Measurements from ENCODE around the gene TRIM45. TPM values are rescaled to one million over a fixed set of nuclear protein-coding genes. Genes with fewer than 3 reads are reported as not detected.
"Not testable (repeated sequence)": the region's sequence is repeated elsewhere in the genome, so short reads cannot be mapped to it uniquely, and the experiment has no call there.

TRIM45 gene
- total and polyA plus RNA-seq, 3 donors from 2014 or later: 12.3 to 21.6 (median 19.4) TPM

DNA sequence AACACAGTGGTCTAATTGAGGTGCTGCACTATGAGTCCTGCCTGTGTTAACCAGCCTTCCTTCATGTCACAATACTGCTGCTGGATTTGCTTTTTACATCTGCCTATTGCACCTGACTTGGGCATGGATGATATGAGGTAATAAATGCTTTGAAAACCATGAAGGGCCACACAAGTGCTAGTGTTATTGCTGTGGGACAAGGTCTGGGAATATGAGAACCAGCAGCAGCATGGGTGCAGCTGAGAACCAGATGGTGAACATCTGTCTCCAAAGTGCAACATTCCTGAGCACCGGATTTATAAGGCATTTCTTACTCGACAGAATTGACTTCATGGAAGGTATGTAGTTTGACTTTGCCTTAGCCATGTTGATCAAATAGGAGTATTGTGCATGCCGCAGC, 16.6 kb downstream of the TRIM45 start:
- WGBS, 2 donors: 76 to 87% methylated on average over 3 of the region's 3 CpGs

DNA sequence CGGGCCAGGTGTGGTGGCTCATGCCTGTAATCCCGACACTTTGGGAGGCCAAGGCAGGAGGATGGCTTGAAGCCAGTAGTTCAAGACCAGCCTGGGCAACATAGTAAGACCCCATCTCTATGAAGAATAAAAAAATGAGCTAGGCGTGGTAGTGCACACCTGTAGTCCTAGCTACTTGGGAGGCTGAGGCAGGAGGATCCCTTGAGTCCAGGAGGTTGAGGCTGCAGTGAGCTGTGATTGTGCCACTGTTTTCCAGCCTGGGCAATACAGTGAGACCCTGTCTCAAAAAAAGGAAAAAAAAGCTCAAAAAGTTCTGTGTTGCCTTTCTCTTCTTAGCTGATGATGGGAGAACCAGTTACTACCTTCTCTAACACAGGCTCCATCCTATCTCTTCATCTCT, 19.7 kb downstream of the TRIM45 start:
- H3K36me3 ChIP-seq (ENCODE audit: low read depth, missing control alignments); H3K27me3 ChIP-seq; H3K9me3 ChIP-seq; H3K4me3 ChIP-seq; H3K4me1 ChIP-seq; DNase-seq; H3K27ac ChIP-seq; intact Hi-C loops (cut with DNase I; ENCODE audit: low total_unique reads): not testable (repeated sequence)
- WGBS, 2 donors: 98 to 100% methylated on average over 3 of the region's 3 CpGs

More for the DNA sequence above, 16.6 kb downstream of the TRIM45 start:
- no peaks in the 10 kb centered on the region for H3K4me1 ChIP-seq
- H3K36me3 ChIP-seq (ENCODE audit: low read depth, missing control alignments): no peaks in the 10 kb centered on the region
- intact Hi-C loops (cut with DNase I; ENCODE audit: low total_unique reads): no loop called here
- DNase-seq: no peak
- H3K27ac ChIP-seq: no peak overlapping the region
- no peaks in the 10 kb centered on the region for H3K9me3 ChIP-seq
- no peak overlapping the region for H3K4me3 ChIP-seq
- H3K27me3 ChIP-seq: no peaks in the 10 kb centered on the region
- TF ChIP-seq, protein P1, sequence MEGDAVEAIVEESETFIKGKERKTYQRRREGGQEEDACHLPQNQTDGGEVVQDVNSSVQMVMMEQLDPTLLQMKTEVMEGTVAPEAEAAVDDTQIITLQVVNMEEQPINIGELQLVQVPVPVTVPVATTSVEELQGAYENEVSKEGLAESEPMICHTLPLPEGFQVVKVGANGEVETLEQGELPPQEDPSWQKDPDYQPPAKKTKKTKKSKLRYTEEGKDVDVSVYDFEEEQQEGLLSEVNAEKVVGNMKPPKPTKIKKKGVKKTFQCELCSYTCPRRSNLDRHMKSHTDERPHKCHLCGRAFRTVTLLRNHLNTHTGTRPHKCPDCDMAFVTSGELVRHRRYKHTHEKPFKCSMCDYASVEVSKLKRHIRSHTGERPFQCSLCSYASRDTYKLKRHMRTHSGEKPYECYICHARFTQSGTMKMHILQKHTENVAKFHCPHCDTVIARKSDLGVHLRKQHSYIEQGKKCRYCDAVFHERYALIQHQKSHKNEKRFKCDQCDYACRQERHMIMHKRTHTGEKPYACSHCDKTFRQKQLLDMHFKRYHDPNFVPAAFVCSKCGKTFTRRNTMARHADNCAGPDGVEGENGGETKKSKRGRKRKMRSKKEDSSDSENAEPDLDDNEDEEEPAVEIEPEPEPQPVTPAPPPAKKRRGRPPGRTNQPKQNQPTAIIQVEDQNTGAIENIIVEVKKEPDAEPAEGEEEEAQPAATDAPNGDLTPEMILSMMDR (IDR thresholded peaks at IDR 0.05): no peak
- TF ChIP-seq POLR2A (IDR thresholded peaks at IDR 0.05): no peak

DNA sequence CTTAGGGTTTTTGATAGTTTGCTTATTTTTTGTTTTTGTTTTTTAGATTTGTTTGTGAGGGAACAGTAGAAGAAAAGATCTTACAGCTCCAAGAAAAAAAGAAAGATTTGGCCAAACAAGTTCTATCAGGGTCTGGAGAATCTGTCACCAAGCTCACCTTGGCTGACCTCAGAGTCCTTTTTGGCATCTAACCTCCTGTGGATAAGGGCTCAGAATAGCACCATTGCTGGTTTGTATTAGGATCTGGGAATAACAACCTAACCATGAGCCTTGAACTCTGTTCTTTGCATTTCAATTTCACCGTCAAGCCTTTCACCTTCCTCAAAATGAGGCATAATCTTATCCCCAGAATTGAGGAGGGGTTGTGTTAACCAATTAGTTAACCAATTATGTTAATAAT, 20.2 kb downstream of the TRIM45 start:
- Histone ChIP-seq H3K27me3 (no peaks in the 10 kb centered on the region), H3K4me1 (no peaks in the 10 kb centered on the region), H3K27ac (no peak overlapping the region), H3K36me3 (ENCODE audit: low read depth, missing control alignments) (no peaks in the 10 kb centered on the region), H3K9me3 (no peaks in the 10 kb centered on the region), H3K4me3 (no peak overlapping the region)
- DNase-seq: no peak
- intact Hi-C loops (cut with DNase I; ENCODE audit: low total_unique reads): no loop called here
- TF ChIP-seq, protein P1 (IDR thresholded peaks at IDR 0.05): no peak
- no peak for TF ChIP-seq POLR2A (IDR thresholded peaks at IDR 0.05)
- WGBS, 2 donors: 84 to 89% methylated on average over 1 of the region's 1 CpG

DNA sequence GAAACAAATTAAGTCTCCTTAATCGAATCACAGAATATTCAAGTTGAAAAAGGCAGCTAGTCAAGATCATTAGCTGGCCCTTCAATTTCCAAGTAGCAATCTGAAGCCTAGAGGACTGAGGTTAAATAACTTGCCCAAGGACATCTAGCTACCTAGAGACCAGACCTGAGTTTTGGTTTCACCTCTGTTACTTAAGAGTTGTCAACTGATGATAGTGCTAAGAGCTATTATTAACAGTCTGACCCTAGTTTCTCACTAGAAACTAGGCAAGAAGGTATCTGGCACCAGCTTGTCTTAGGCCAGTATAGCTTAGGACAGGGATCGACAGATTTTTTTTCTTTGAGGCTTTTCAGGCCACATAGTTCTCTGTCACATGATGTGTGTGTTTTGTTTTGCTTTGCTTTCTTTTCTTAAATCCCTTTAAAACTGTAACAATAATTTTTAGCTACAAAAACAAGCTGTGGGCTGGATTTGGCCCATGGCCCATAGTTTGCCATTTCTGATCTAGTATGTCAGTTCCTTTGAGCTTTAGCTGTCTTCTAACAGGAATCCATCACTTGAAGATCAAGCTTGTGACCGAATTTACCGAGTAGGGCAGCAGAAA, 23.2 kb downstream of the TRIM45 start:
- WGBS, 2 donors: 90 to 96% methylated on average over 4 of the region's 4 CpGs

GRCh38 chr1:117097443-117097842, 24.1 kb downstream of the TRIM45 start:
- DNase-seq: no peak
- TF ChIP-seq, protein P1 (IDR thresholded peaks at IDR 0.05): no peak
- no peak for TF ChIP-seq POLR2A (IDR thresholded peaks at IDR 0.05)
- H3K27ac ChIP-seq: no peak overlapping the region
- intact Hi-C loops (cut with DNase I; ENCODE audit: low total_unique reads): no loop called here
- 79 to 86% methylated on average over 4 of the region's 4 CpGs for WGBS, 2 donors
- no peaks in the 10 kb centered on the region for H3K27me3 ChIP-seq
- no peaks in the 10 kb centered on the region for H3K9me3 ChIP-seq
- no peaks in the 10 kb centered on the region for H3K36me3 ChIP-seq (ENCODE audit: low read depth, missing control alignments)
- H3K4me3 ChIP-seq: no peak overlapping the region
- no peaks in the 10 kb centered on the region for H3K4me1 ChIP-seq

More for the DNA sequence above, 23.2 kb downstream of the TRIM45 start:
- no peaks in the 10 kb centered on the region for H3K4me1 ChIP-seq
- TF ChIP-seq, protein P1 (IDR thresholded peaks at IDR 0.05): no peak
- TF ChIP-seq POLR2A (IDR thresholded peaks at IDR 0.05): no peak
- no peak overlapping the region for H3K27ac ChIP-seq
- intact Hi-C loops (cut with DNase I; ENCODE audit: low total_unique reads): no loop called here
- H3K27me3 ChIP-seq: no peaks in the 10 kb centered on the region
- DNase-seq: no peak
- no peak overlapping the region for H3K4me3 ChIP-seq
- H3K9me3 ChIP-seq: no peaks in the 10 kb centered on the region
- H3K36me3 ChIP-seq (ENCODE audit: low read depth, missing control alignments): no peaks in the 10 kb centered on the region
